ENCODE measurements around the gene MROH9. TPM values are rescaled to one million over a fixed set of nuclear protein-coding genes. Genes with fewer than 3 reads are reported as not detected.

The MROH9 gene
- total RNA-seq, 2 experiments from 2014 or later = not detected

DNA sequence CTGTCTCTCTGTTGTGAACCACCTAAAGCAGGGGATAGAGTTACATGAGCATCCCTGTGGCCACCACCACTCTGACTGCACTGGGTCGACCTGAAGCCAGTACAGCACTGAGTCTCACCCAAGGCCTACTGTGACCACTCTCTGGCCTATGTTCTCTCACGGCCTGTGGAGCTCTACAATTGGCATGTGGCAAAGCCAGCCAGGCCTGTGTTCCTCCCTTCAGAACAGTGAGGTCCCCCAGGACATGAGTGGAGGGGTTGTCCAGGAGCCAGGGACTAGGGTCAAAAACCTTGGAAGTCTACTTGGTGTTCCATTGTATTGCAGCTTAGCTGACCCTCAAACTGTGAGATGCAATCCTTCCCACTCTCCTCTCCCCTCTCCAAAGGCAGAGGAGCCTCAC is 112.7 kb downstream of the MROH9 start:
- H3K27ac Mint-ChIP-seq = no peak overlapping the region
- DNase-seq = no peak
- no peaks in the 10 kb centered on the region for H3K36me3 Mint-ChIP-seq (ENCODE audit: low read depth)
- no peaks in the 10 kb centered on the region for H3K4me1 Mint-ChIP-seq (ENCODE audit: low read depth)
- CTCF ChIA-PET = no interaction called here
- no peak overlapping the region for H3K4me3 Mint-ChIP-seq
- intact Hi-C loops (cut with micrococcal nuclease) = no loop called here
- H3K9me3 Mint-ChIP-seq = peaks cover 12% of the 10 kb centered on the region
- H3K27me3 Mint-ChIP-seq (ENCODE audit: low read depth) = peaks cover 11% of the 10 kb centered on the region

DNA sequence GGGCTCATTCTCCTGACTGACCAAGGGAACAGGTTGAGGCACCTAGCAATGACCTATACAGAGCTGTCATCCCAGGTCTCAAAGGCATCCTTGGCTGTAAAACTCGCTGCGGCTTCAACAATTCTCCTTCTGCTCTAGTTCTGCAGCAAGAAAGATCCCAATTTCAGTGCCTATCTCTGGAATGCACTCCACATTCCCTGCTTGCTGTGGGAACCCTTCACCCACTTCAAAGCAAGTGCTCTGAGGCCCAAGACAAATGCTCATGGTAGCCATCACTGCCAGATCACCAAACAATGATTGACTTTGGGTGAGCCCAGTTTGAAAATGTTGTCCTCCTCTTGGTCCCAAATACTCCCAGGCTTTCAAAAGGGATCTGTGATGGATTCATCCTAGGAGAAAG is 117.6 kb downstream of the MROH9 start:
- DNase-seq = no peak
- no peak overlapping the region for H3K27ac Mint-ChIP-seq
- H3K36me3 Mint-ChIP-seq (ENCODE audit: low read depth) = no peaks in the 10 kb centered on the region
- H3K4me1 Mint-ChIP-seq (ENCODE audit: low read depth) = no peaks in the 10 kb centered on the region
- CTCF ChIA-PET = no interaction called here
- H3K4me3 Mint-ChIP-seq = no peak overlapping the region
- intact Hi-C loops (cut with micrococcal nuclease) = no loop called here
- peaks cover 8% of the 10 kb centered on the region for H3K9me3 Mint-ChIP-seq
- H3K27me3 Mint-ChIP-seq (ENCODE audit: low read depth) = peaks cover 19% of the 10 kb centered on the region

DNA sequence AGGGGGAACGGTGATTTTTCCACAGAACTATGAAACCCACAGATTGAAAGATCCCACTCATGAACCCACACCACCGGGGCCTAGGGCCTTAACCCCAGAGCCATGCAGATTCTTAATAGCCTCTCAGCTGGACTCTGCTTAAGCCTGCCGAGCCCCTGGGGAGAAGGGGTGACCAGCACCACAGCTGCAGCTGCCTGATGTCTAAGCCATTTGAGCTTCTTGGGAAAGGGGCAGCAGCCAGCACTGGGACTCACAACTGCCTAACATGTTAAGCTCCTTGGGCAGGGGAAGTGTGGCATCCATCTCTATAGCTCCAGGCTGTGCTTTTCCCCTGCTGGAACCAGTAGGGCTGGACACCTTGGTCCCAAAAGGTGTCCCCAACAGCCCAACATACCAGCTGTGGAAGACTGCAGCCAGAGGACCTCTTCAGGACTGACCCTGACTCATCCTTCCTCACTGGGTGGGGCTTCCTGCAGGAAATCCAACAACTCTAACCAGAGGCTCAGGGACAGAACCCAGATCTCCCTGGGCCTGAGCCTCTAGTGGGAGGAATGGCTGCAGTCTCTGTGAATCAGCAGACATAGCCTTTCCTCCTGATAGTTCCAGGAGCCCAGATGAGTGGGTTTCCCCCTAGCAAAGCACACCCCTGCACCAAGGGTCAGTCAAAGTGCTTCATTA is 120.8 kb downstream of the MROH9 start:
- intact Hi-C loops (cut with micrococcal nuclease) = no loop called here
- no peak overlapping the region for H3K27ac Mint-ChIP-seq
- H3K4me3 Mint-ChIP-seq = no peak overlapping the region
- H3K4me1 Mint-ChIP-seq (ENCODE audit: low read depth) = no peaks in the 10 kb centered on the region
- H3K27me3 Mint-ChIP-seq (ENCODE audit: low read depth) = peaks cover 15% of the 10 kb centered on the region
- H3K9me3 Mint-ChIP-seq = peaks cover 5% of the 10 kb centered on the region
- DNase-seq = no peak
- CTCF ChIA-PET = no interaction called here
- no peaks in the 10 kb centered on the region for H3K36me3 Mint-ChIP-seq (ENCODE audit: low read depth)

DNA sequence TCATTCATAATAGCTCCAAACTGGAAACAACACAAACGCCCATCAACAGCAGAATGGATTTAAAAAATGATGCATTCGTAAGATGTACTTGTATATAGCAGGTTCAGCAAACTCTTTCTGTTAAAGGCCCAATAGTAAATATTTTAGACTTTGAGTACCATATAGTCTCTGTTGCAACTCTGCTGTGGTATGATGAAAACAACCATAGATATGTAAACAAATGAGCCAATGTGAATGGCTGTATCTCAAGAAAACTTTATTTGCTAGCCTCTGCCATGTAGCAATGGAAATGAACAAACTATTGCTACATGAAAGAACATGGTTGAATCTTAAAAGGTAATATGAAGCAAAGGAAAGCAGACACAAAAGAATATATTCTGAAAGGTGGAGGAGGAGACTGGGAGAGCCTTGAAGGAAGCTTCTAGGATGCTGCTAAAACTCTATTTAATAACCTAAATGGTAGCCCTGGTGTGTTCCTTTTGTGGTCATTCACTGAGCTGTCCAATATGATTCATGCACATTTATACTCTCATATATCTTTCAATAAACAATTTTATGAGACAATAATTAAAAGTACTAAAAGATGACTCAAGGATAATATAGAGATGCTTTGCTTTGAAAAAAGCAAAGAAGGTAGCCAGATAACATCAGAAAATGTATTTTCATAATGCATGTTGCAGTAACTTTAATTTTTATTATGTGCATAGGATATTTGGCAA is 126.2 kb downstream of the MROH9 start:
- CTCF ChIA-PET = no interaction called here
- Mint-ChIP-seq H3K4me3 (no peak overlapping the region), H3K9me3 (peaks cover 5% of the 10 kb centered on the region), H3K27ac (no peak overlapping the region), H3K27me3 (ENCODE audit: low read depth) (peaks cover 3% of the 10 kb centered on the region), H3K4me1 (ENCODE audit: low read depth) (no peaks in the 10 kb centered on the region), H3K36me3 (ENCODE audit: low read depth) (no peaks in the 10 kb centered on the region)
- intact Hi-C loops (cut with micrococcal nuclease) = no loop called here
- no peak for DNase-seq

DNA sequence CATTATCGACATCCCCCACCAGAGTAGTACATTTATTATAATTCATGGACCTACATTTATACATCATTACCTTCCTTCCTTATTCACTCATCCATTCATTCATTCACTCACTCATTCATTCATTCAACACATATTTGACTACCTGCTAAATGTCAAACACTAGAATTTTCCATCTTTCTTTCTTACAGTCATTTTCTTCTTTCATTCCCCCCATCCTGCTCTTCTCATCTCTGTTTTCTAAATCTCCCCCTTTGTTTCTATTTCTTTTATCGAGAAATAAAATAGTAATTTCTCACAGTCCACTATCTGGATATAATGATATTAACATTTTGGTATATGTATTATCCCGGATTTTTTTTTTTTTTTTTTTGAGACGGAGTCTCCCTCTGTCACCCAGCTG is 127.6 kb downstream of the MROH9 start:
- no peaks in the 10 kb centered on the region for H3K36me3 Mint-ChIP-seq (ENCODE audit: low read depth)
- peaks cover 5% of the 10 kb centered on the region for H3K27me3 Mint-ChIP-seq (ENCODE audit: low read depth)
- H3K4me3 Mint-ChIP-seq = no peak overlapping the region
- intact Hi-C loops (cut with micrococcal nuclease) = no loop called here
- H3K4me1 Mint-ChIP-seq (ENCODE audit: low read depth) = no peaks in the 10 kb centered on the region
- H3K9me3 Mint-ChIP-seq = peaks cover 2% of the 10 kb centered on the region
- no peak for DNase-seq
- no peak overlapping the region for H3K27ac Mint-ChIP-seq
- CTCF ChIA-PET = no interaction called here

DNA sequence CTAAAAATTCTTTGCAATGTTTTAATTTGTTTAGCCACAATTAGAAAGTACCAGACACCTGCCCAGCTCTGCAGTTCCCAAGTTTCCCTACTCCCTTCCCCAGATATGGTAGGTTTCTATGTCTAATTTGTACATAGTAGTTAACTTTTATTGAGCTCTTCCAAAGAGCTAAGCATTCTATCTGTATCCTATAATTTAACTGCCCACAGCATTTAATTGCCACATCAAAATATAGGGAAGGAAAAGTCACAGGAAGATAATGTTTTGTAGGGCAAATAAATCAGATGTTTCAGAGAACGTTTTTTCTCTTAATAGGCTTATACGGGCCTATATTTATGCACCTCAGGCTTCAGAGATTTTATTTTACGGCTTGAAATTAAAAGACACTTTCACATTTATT is 139.7 kb downstream of the MROH9 start:
- H3K27me3 Mint-ChIP-seq (ENCODE audit: low read depth) = peaks cover 4% of the 10 kb centered on the region
- no peak overlapping the region for H3K4me3 Mint-ChIP-seq
- H3K4me1 Mint-ChIP-seq (ENCODE audit: low read depth) = no peaks in the 10 kb centered on the region
- no peaks in the 10 kb centered on the region for H3K36me3 Mint-ChIP-seq (ENCODE audit: low read depth)
- CTCF ChIA-PET = interaction anchor here (0.6 kb wide), 1 partner anchor 386 kb away, joined by 3 read pairs; no protein-coding TSS in a partner anchor
- intact Hi-C loops (cut with micrococcal nuclease) = no loop called here
- H3K9me3 Mint-ChIP-seq = peaks cover 2% of the 10 kb centered on the region
- DNase-seq = no peak
- H3K27ac Mint-ChIP-seq = no peak overlapping the region

DNA sequence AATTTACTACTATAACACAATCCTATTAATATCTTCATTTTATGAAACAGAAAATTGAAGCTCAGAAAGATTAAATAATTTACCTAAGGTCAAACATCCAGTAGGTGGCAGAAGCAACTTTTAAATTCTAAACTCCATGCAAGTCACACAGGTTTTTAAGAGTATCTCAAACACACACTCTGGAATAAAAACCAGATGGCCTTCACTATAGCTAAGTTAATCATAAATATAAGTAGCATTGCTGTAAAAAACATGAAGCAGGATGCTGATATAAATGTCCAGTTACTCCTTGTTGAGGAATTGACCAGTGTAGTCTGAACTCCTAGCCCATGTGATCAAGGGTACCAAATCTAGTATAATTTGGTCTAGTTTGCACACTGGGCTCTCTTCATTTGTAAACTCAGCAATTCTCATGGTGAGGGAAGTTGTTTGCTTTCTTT is 146.0 kb downstream of the MROH9 start:
- CTCF ChIA-PET = interaction anchor here (0.9 to 1.7 kb wide), 4 partner anchors 36 to 233 kb away, joined by 3 to 8 read pairs (median 4); partner anchors contain the start of gene FMO4

DNA sequence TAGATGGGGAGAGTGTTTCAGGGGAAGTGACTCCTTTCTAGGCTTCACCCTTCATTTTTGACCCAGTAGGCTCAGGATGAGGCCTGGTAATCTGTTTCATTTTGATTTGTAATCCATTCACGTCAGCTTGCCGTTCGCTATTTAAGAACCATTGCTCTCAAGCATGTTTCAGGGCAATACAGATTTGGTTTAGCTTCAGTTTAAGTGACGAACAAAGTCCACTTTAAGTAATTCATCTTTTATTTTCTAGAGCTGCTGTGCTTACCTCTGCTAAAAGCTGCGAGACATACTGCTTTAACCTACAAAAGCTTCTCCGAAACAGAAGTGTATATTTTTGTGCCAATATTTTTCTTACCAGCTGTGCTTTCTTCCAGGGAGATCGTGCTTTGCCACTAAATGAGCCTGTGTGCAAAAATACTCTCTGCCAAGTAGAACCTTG is 146.4 kb downstream of the MROH9 start:
- H3K4me3 Mint-ChIP-seq = no peak overlapping the region
- peaks cover 4% of the 10 kb centered on the region for H3K27me3 Mint-ChIP-seq (ENCODE audit: low read depth)
- no peak for DNase-seq
- no peaks in the 10 kb centered on the region for H3K4me1 Mint-ChIP-seq (ENCODE audit: low read depth)
- H3K9me3 Mint-ChIP-seq = peaks cover 2% of the 10 kb centered on the region
- intact Hi-C loops (cut with micrococcal nuclease) = loop anchor here (1.0 to 5.0 kb wide), 3 partner anchors 107 to 233 kb away; partner anchors contain the start of gene FMO4
- CTCF ChIA-PET = interaction anchor here (0.7 to 1.7 kb wide), 5 partner anchors 36 to 305 kb away, joined by 3 to 8 read pairs (median 4); partner anchors contain the start of gene FMO4
- no peaks in the 10 kb centered on the region for H3K36me3 Mint-ChIP-seq (ENCODE audit: low read depth)
- H3K27ac Mint-ChIP-seq = no peak overlapping the region

More for the DNA sequence above, 146.0 kb downstream of the MROH9 start:
- Mint-ChIP-seq H3K27me3 (ENCODE audit: low read depth) (peaks cover 4% of the 10 kb centered on the region), H3K36me3 (ENCODE audit: low read depth) (no peaks in the 10 kb centered on the region), H3K9me3 (peaks cover 2% of the 10 kb centered on the region), H3K27ac (no peak overlapping the region), H3K4me1 (ENCODE audit: low read depth) (no peaks in the 10 kb centered on the region), H3K4me3 (no peak overlapping the region)
- intact Hi-C loops (cut with micrococcal nuclease) = loop anchor here (1.0 to 5.0 kb wide), 3 partner anchors 107 to 233 kb away; partner anchors contain the start of gene FMO4
- no peak for DNase-seq

DNA sequence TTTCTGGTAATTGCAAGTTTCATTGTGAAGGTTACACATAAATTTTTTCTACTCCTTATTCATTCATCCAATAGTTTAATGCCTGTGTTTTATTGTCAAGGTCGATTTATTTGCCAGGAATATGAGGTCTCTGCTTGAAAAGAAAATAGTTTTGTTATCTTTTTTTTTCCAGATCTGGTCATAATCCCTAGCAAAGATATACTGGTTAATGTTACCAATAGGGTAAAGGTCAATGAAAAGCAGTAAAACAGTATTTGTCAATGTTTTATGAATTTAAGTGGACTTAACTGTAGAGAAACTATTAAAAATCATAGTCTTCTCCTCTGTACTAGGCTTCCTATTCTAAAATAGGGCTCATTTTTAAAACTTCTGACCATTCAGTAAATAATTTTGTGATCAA is 147.3 kb downstream of the MROH9 start:
- intact Hi-C loops (cut with micrococcal nuclease) = loop anchor here (5.0 kb wide), 1 partner anchor 145 kb away; no protein-coding TSS in a partner anchor
- Mint-ChIP-seq H3K9me3 (peaks cover 2% of the 10 kb centered on the region), H3K4me1 (ENCODE audit: low read depth) (no peaks in the 10 kb centered on the region), H3K4me3 (no peak overlapping the region), H3K36me3 (ENCODE audit: low read depth) (no peaks in the 10 kb centered on the region), H3K27me3 (ENCODE audit: low read depth) (peaks cover 6% of the 10 kb centered on the region), H3K27ac (no peak overlapping the region)
- DNase-seq = no peak
- CTCF ChIA-PET = interaction anchor here (0.6 to 1.7 kb wide), 3 partner anchors 231 to 610 kb away, joined by 3 to 8 read pairs (median 4); partner anchors contain the start of gene FMO4

DNA sequence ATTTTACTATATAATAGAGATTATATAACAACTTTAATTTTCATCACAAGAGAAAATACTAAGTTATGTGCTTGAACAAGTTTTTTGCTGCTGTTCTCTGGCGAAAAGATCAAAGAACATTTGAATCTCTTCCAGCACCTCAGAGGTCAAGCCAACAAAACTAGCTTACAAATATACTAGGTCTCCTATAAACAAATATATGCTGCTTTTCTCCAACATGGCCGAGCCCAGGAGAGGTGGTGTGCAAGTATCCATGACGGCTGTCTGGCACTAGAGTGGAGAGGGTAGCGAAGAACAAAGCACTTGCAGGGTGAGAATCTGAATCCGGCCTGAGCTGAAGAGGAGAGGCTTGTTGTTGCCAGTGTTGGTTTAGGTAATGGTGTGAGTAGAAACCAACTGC is 147.9 kb downstream of the MROH9 start:
- no peaks in the 10 kb centered on the region for H3K9me3 Mint-ChIP-seq
- no peaks in the 10 kb centered on the region for H3K4me1 Mint-ChIP-seq (ENCODE audit: low read depth)
- no peak for DNase-seq
- H3K36me3 Mint-ChIP-seq (ENCODE audit: low read depth) = no peaks in the 10 kb centered on the region
- intact Hi-C loops (cut with micrococcal nuclease) = loop anchor here (5.0 kb wide), 1 partner anchor 144 kb away; no protein-coding TSS in a partner anchor
- CTCF ChIA-PET = interaction anchor here (0.6 to 0.8 kb wide), 2 partner anchors 230 to 609 kb away, joined by 3 read pairs; partner anchors contain the start of gene FMO4
- no peak overlapping the region for H3K4me3 Mint-ChIP-seq
- peaks cover 7% of the 10 kb centered on the region for H3K27me3 Mint-ChIP-seq (ENCODE audit: low read depth)
- no peak overlapping the region for H3K27ac Mint-ChIP-seq

DNA sequence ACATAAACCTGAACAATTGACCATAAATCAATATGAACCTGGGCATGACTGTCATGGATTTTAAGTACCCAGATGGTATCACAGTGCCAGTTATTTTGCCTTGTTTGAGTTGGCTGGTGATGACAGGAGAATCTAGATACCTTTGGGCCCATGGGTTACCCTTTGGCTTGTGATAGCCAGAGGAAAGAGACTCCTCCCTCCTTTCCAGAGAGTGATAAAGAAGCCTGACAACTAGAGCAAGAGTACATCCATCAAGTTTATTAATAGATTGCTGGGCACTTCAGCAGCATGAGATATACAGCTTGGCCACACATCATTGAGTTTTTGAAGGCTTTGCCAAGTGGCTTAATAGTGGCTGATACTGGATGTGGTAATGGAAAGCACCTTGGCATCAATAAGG is 148.8 kb downstream of the MROH9 start:
- no peaks in the 10 kb centered on the region for H3K9me3 Mint-ChIP-seq
- H3K27me3 Mint-ChIP-seq (ENCODE audit: low read depth) = peaks cover 7% of the 10 kb centered on the region
- no peak overlapping the region for H3K27ac Mint-ChIP-seq
- CTCF ChIA-PET = no interaction called here
- intact Hi-C loops (cut with micrococcal nuclease) = loop anchor here (5.0 kb wide), 1 partner anchor 143 kb away; no protein-coding TSS in a partner anchor
- H3K4me3 Mint-ChIP-seq = no peak overlapping the region
- no peak for DNase-seq
- no peaks in the 10 kb centered on the region for H3K4me1 Mint-ChIP-seq (ENCODE audit: low read depth)
- H3K36me3 Mint-ChIP-seq (ENCODE audit: low read depth) = no peaks in the 10 kb centered on the region

DNA sequence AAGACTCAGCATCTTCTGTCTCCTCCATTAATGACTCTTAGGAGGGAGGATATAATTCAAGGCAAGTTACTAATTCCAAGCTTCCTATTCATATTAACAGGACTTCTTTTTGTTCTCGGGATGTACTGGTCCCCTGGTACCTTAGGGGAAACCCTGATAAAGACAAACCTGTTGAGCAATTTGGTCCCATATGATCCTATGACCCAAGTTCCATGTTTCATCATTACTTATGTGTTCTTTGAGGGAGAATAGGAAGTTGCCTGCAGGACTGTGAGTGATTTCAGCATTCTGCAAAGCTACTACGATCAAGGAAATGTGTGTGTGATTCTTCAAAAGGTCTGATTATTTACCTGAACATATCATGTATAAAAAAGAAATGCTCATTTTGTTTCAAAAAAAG is 149.5 kb downstream of the MROH9 start:
- Mint-ChIP-seq H3K9me3 (no peaks in the 10 kb centered on the region), H3K4me3 (no peak overlapping the region), H3K4me1 (ENCODE audit: low read depth) (no peaks in the 10 kb centered on the region), H3K27ac (no peak overlapping the region), H3K27me3 (ENCODE audit: low read depth) (peaks cover 7% of the 10 kb centered on the region), H3K36me3 (ENCODE audit: low read depth) (no peaks in the 10 kb centered on the region)
- CTCF ChIA-PET = interaction anchor here (0.5 kb wide), 1 partner anchor 102 kb away, joined by 3 read pairs; no protein-coding TSS in a partner anchor
- DNase-seq = no peak
- intact Hi-C loops (cut with micrococcal nuclease) = loop anchor here (5.0 kb wide), 1 partner anchor 142 kb away; no protein-coding TSS in a partner anchor

All from activated naive CD4-positive, alpha-beta T cell treated with anti-CD3 and anti-CD28 coated beads for 36 hours (primary cell).